Endothelial cell of umbilical vein (primary cell): ENCODE measurements around the gene CASP3. TPM values are rescaled to one million over a fixed set of nuclear protein-coding genes. Genes with fewer than 3 reads are reported as not detected.
"Not testable (repeated sequence)": the region's sequence is repeated elsewhere in the genome, so short reads cannot be mapped to it uniquely, and the experiment has no call there.

Experiments used
- BruUV-seq: library from RNA; stranded (reverse); fragments of 400-500 nt; replicated peaks from 2 replicates; lab custom pipeline; 2021; lab: Mats Ljungman, UMichigan
- CTCF ChIA-PET: fragments of 300-600, 350-600 bp; sonication (Branson Sonifier 250); formaldehyde crosslinking; loops from one replicate; lab custom pipeline; 2021; ENCODE audit warnings: antibody characterized with exemption, inconsistent platforms; lab: Charles Lee
- POLR2A ChIA-PET: fragments of 300-600, 350-600 bp; sonication (Branson Sonifier 250); formaldehyde crosslinking; loops from one replicate; lab custom pipeline; 2021; ENCODE audit warnings: antibody characterized with exemption, inconsistent platforms; lab: Charles Lee
- DNase-seq: peaks from one replicate; pipeline ENCODE4 v3.0.0-alpha.2; 2011; ENCODE audit warnings: low read depth, low spot score
- FAIRE-seq: peaks from 2 replicates; lab custom pipeline; 2011; peaks lifted over from hg19 to GRCh38; lab: Jason Lieb, UNC
- H2AFZ ChIP-seq: 2 replicates; pipeline ENCODE4 v1.6.0; 2012; ENCODE audit warnings: low read depth, low read length, control low read depth, inconsistent platforms
- H3K27ac ChIP-seq: 2 replicates; pipeline ENCODE4 v1.5.1; 2011; ENCODE audit warnings: low read depth, mild to moderate bottlenecking, control low read depth, low read length, moderate library complexity; ENCODE audit not compliant: insufficient read depth
- H3K27me3 ChIP-seq, 2 experiments: 2 replicates each; pipeline versions ENCODE4 v1.6.0 to v1.6.1; 2011; ENCODE audit warnings: low read length in 2 of 2, mixed read lengths in 1 of 2; ENCODE audit not compliant: control insufficient read depth in 2 of 2, insufficient read depth in 2 of 2
- H3K36me3 ChIP-seq, 2 experiments: 2 replicates in 1 of 2; 3 replicates in 1 of 2; pipeline ENCODE4 v1.5.1; 2011; ENCODE audit warnings: low read length in 2 of 2, mild to moderate bottlenecking in 1 of 2, moderate library complexity in 1 of 2; ENCODE audit not compliant: control insufficient read depth in 2 of 2, insufficient read depth in 2 of 2; ENCODE audit errors: extremely low read depth in 1 of 2
- H3K4me1 ChIP-seq: 3 replicates; pipeline ENCODE4 v1.5.1; 2011; ENCODE audit warnings: mild to moderate bottlenecking, low read length; ENCODE audit not compliant: control insufficient read depth, insufficient read depth; ENCODE audit errors: extremely low read depth
- H3K4me2 ChIP-seq: 2 replicates; pipeline ENCODE4 v1.6.1; 2011; ENCODE audit warnings: low read length, control low read depth, mixed read lengths; ENCODE audit not compliant: insufficient read depth
- H3K4me3 ChIP-seq, 3 experiments: fragments of 200-600 bp in 1 of 3; sonication (generic), shearing (Covaris generic) in 1 of 3; replicated peaks in 1 of 3; 2 replicates each; pipeline ENCODE4 v1.5.1; 2011 to 2016; ENCODE audit warnings: control low read depth in 3 of 3, low read length in 3 of 3, mild to moderate bottlenecking in 2 of 3, inconsistent platforms in 1 of 3, low read depth in 1 of 3, moderate library complexity in 1 of 3; ENCODE audit not compliant: insufficient read depth in 1 of 3
- H3K79me2 ChIP-seq: 2 replicates; pipeline ENCODE4 v1.6.0; 2012; ENCODE audit warnings: low read length, inconsistent platforms; ENCODE audit not compliant: control insufficient read depth, insufficient read depth
- H3K9ac ChIP-seq: replicated peaks from 2 replicates; pipeline ENCODE3; 2011; ENCODE audit warnings: low read length, control low read depth; ENCODE audit not compliant: insufficient read depth; ENCODE audit errors: extremely low read depth
- H3K9me1 ChIP-seq: replicated peaks from 3 replicates; pipeline ENCODE4 v1.6.0; 2011; ENCODE audit warnings: mild to moderate bottlenecking, low read length; ENCODE audit not compliant: control insufficient read depth, insufficient read depth; ENCODE audit errors: extremely low read depth
- H3K9me3 ChIP-seq: replicated peaks from 2 replicates; pipeline ENCODE4 v1.5.1; 2012; ENCODE audit warnings: low read length, inconsistent platforms; ENCODE audit not compliant: control insufficient read depth, insufficient read depth
- H4K20me1 ChIP-seq: replicated peaks from 2 replicates; pipeline ENCODE3; 2011; ENCODE audit warnings: mild to moderate bottlenecking, low read length; ENCODE audit not compliant: control insufficient read depth, insufficient read depth; ENCODE audit errors: extremely low read depth
- EZH2 ChIP-seq: IDR thresholded peaks from 2 replicates; pipeline ENCODE4 v1.6.1; 2012; ENCODE audit warnings: borderline replicate concordance, low read depth, mild to moderate bottlenecking, moderate library complexity, low read length, inconsistent platforms; ENCODE audit not compliant: severe bottlenecking
- FOS ChIP-seq: IDR thresholded peaks from 2 replicates; pipeline ENCODE4 v1.6.1; 2011; ENCODE audit warnings: mild to moderate bottlenecking, low read length, moderate library complexity, borderline replicate concordance; ENCODE audit not compliant: insufficient read depth
- GATA2 ChIP-seq: IDR thresholded peaks from 2 replicates; pipeline ENCODE4 v1.7.0; 2011; ENCODE audit warnings: low read depth, mild to moderate bottlenecking, moderate library complexity, mixed read lengths, low read length; ENCODE audit not compliant: insufficient read length, insufficient read depth
- JUN ChIP-seq: IDR thresholded peaks from 2 replicates; pipeline ENCODE4 v1.6.1; 2011; ENCODE audit warnings: borderline replicate concordance, low read depth; ENCODE audit not compliant: insufficient read length, insufficient read depth
- MYC ChIP-seq: IDR thresholded peaks from one replicate; pipeline ENCODE4 v1.6.1; 2011; ENCODE audit warnings: mild to moderate bottlenecking, low read depth, low read length
- POLR2A ChIP-seq: IDR thresholded peaks from 2 replicates; pipeline ENCODE4 v1.6.1; 2012; ENCODE audit warnings: low read depth, mild to moderate bottlenecking, control low read depth, low read length
- POLR2AphosphoS5 ChIP-seq: IDR thresholded peaks from 2 replicates; pipeline ENCODE4 v1.6.1; 2012; ENCODE audit warnings: low read depth, mild to moderate bottlenecking, control low read depth, low read length, moderate library complexity; ENCODE audit not compliant: insufficient read depth
- dilution Hi-C: fragments of 300-500 bp; cut with MboI; formaldehyde crosslinking; loops from one replicate; pipeline ENCODE4 v1.15.0; 2019; ENCODE audit warnings: low sequenced_read_pairs; ENCODE audit not compliant: extremely low pct_ligation_motif_present
- intact Hi-C: fragments of 100-400 bp; cut with micrococcal nuclease; formaldehyde crosslinking; loops from one replicate; pipeline ENCODE4 v1.10.0; 2022
- polyA plus RNA-seq, 4 experiments: library from polyadenylated mRNA; depleted of rRNA in 3 of 4; stranded (reverse) in 3 of 4; unstranded in 1 of 4; fragments of >200 nt; gene quantifications; 2 replicates each; pipeline versions ENCODE4 v1.2.1 to v1.2.3, GENCODE V29; 2011 to 2012; ENCODE audit warnings: missing spikeins in 1 of 4
- total RNA-seq: library from RNA; stranded (reverse); gene quantifications from 2 replicates; pipeline ENCODE4 v1.2.3, GENCODE V29; 2021
- TF ChIP-seq, protein P1 (sequence below): IDR thresholded peaks from 2 replicates; pipeline ENCODE4 v1.6.1; 2011; ENCODE audit not compliant: insufficient read depth, insufficient read length
- TF ChIP-seq, protein P2 (sequence below), 2 donors: IDR thresholded peaks; 1 replicate in 1 of 2; 2 replicates in 1 of 2; pipeline ENCODE4 v1.5.1; 2011; ENCODE audit warnings: low read length in 2 of 2, mild to moderate bottlenecking in 2 of 2, moderate library complexity in 2 of 2, control low read depth in 1 of 2, inconsistent platforms in 1 of 2, low read depth in 1 of 2; ENCODE audit not compliant: insufficient read depth in 1 of 2; ENCODE audit errors: extremely low read depth in 1 of 2

CASP3 gene
- total and polyA plus RNA-seq, 2 donors (not counting 3 experiments of a cell fraction or from before 2014, with no cell fraction given), result 26.0 to 54.5 TPM

DNA sequence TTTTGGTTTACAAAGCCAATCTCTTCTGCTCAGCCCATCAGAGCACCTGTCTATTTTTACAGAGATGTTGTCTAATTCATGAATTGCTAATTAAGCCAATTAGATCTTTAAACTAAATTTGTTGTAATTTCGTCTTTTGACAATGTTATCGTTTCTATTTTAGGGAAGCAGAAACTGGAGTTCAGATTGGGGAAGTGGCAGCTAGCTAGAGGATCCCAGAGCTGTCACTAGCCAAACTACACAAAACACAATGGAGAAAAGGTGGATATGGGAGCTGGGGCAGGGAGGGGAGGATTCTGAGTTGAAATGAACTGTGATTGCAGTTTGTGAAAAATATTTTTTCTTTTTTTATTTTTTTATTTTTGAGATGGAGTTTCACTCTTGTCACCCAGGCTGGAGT is 35.8 kb downstream of the CASP3 start:
- BruUV-seq, result no TSS peak
- dilution Hi-C loops, result no loop called here
- no peak for FAIRE-seq
- ChIA-PET CTCF (no interaction called here), POLR2A (no interaction called here)
- Histone ChIP-seq H3K4me1 (no peaks in the 10 kb centered on the region), H3K36me3 (no peaks in the 10 kb centered on the region), H3K9ac (no peak overlapping the region), H3K27ac (no peak overlapping the region), H2AFZ (no peak overlapping the region), H3K79me2 (no peaks in the 10 kb centered on the region), H3K4me2 (no peak overlapping the region), H3K4me3 (no peak overlapping the region), H3K9me1 (no peaks in the 10 kb centered on the region), H3K27me3 (no peaks in the 10 kb centered on the region), H4K20me1 (no peaks in the 10 kb centered on the region), H3K9me3 (no peaks in the 10 kb centered on the region)
- intact Hi-C loops, result no loop called here
- no peak for DNase-seq
- no peak for TF ChIP-seq JUN
- TF ChIP-seq POLR2AphosphoS5, result no peak
- TF ChIP-seq POLR2A, result no peak
- no peak for TF ChIP-seq GATA2

DNA sequence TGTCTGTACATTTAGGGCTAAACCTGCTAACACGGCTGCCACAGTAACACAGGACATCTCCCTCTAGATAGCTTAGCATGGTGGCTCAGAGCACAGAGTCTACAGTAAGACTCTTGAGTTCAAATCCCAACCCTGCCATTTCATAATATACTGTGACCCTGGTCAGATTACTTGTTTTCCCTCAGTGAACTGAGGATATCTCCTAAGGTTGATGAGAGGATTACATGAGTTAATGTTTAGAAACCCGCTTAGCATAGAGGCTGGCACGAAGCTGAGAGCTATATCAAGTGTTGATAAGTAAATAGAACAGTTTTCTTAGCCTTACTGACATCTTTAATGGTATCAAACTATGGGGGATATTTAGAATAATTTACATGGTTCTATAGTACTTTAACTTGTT is 37.2 kb downstream of the CASP3 start:
- no peak for TF ChIP-seq FOS
- no peak for TF ChIP-seq MYC
- no peak for TF ChIP-seq POLR2AphosphoS5
- no peak for TF ChIP-seq GATA2
- TF ChIP-seq JUN, result no peak
- TF ChIP-seq, protein P1, sequence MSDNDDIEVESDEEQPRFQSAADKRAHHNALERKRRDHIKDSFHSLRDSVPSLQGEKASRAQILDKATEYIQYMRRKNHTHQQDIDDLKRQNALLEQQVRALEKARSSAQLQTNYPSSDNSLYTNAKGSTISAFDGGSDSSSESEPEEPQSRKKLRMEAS, result no peak
- no peak for TF ChIP-seq POLR2A
- TF ChIP-seq, protein P2, sequence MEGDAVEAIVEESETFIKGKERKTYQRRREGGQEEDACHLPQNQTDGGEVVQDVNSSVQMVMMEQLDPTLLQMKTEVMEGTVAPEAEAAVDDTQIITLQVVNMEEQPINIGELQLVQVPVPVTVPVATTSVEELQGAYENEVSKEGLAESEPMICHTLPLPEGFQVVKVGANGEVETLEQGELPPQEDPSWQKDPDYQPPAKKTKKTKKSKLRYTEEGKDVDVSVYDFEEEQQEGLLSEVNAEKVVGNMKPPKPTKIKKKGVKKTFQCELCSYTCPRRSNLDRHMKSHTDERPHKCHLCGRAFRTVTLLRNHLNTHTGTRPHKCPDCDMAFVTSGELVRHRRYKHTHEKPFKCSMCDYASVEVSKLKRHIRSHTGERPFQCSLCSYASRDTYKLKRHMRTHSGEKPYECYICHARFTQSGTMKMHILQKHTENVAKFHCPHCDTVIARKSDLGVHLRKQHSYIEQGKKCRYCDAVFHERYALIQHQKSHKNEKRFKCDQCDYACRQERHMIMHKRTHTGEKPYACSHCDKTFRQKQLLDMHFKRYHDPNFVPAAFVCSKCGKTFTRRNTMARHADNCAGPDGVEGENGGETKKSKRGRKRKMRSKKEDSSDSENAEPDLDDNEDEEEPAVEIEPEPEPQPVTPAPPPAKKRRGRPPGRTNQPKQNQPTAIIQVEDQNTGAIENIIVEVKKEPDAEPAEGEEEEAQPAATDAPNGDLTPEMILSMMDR (IDR thresholded peaks at IDR 0.05; ENCODE audit: extremely low read depth in 1 of 2, insufficient read depth in 1 of 2, low read depth in 1 of 2, low read length in 2 of 2), result no peak
- no peak for TF ChIP-seq EZH2
- H3K36me3 ChIP-seq, result no peaks in the 10 kb centered on the region
- dilution Hi-C loops, result no loop called here
- no TSS peak for BruUV-seq
- H3K4me1 ChIP-seq, result no peaks in the 10 kb centered on the region
- no peaks in the 10 kb centered on the region for H4K20me1 ChIP-seq
- H3K9me1 ChIP-seq, result no peaks in the 10 kb centered on the region
- no peaks in the 10 kb centered on the region for H3K27me3 ChIP-seq
- DNase-seq (no peak), FAIRE-seq (no peak)
- H3K9me3 ChIP-seq, result no peaks in the 10 kb centered on the region
- ChIA-PET CTCF (interaction anchor here (1.2 kb wide), 1 partner anchor 15 kb away, joined by 3 read pairs; no protein-coding TSS in a partner anchor), POLR2A (no interaction called here)
- no peak overlapping the region for H3K9ac ChIP-seq
- H2AFZ ChIP-seq, result no peak overlapping the region
- H3K79me2 ChIP-seq, result no peaks in the 10 kb centered on the region
- no peak overlapping the region for H3K4me3 ChIP-seq
- intact Hi-C loops, result no loop called here
- no peak overlapping the region for H3K4me2 ChIP-seq
- H3K27ac ChIP-seq, result no peak overlapping the region

DNA sequence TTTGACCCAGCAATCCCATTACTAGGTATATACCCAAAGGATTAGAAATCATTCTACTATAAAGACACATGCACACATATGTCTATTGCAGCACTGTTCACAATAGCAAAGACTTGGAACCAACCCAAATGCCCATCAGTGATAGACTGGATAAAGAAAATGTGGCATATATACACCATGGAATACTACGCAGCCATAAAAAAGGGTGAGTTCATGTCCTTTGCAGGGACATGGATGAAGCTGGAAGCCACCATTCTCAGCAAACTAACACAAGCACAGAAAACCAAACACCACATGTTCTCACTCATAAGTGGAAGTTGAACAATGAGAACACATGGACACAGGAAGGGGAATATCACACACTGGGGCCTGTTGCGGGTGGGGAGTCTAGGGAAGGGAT is 41.8 kb downstream of the CASP3 start:
- DNase-seq, H3K79me2 ChIP-seq, CTCF ChIA-PET, H3K27me3 ChIP-seq, H3K9me1 ChIP-seq, H3K4me2 ChIP-seq, H2AFZ ChIP-seq, H3K4me1 ChIP-seq, BruUV-seq, H3K4me3 ChIP-seq, H3K9ac ChIP-seq, H4K20me1 ChIP-seq, dilution Hi-C loops, H3K27ac ChIP-seq, H3K36me3 ChIP-seq, FAIRE-seq, intact Hi-C loops, H3K9me3 ChIP-seq, POLR2A ChIA-PET: not testable (repeated sequence)
